GM23338 (cell line): Measurements from ENCODE around the gene NEB.

ENCODE experiments used
- CREB1 ChIP-seq: fragments of 250-450 bp; sonication (Bioruptor Pico); IDR thresholded peaks from 2 replicates; pipeline ENCODE4 v1.5.0; 2020; ENCODE audit warnings: low read depth, mild to moderate bottlenecking, moderate library complexity
- EZH2 ChIP-seq: fragments of 200-600 bp; sonication (generic); IDR thresholded peaks from one replicate; pipeline ENCODE4 v1.8.0; 2017; ENCODE audit warnings: antibody characterized with exemption, mild to moderate bottlenecking, low read depth; ENCODE audit not compliant: unreplicated experiment
- EZH2phosphoT487 ChIP-seq: fragments of 200-600 bp; sonication (generic); IDR thresholded peaks from one replicate; pipeline ENCODE4 v1.8.1; 2018; ENCODE audit warnings: antibody characterized with exemption; ENCODE audit not compliant: unreplicated experiment
- POLR2AphosphoS5 ChIP-seq: IDR thresholded peaks from 2 replicates; pipeline ENCODE4 v1.6.1; 2016; ENCODE audit warnings: antibody characterized with exemption, low read depth
- ZNF114 ChIP-seq: fragments of 250-450 bp; sonication (Bioruptor Pico); IDR thresholded peaks from 2 replicates; pipeline ENCODE4 v1.5.0; 2020; ENCODE audit warnings: mild to moderate bottlenecking, moderate library complexity
- TF ChIP-seq, protein P1 (sequence below), 2 experiments: fragments of 200-600 bp in 1 of 2; sonication (generic) in 1 of 2; conservative IDR thresholded peaks; 2 replicates each; pipeline versions ENCODE4 v1.5.1 to v1.6.1; 2016 to 2017; ENCODE audit warnings: antibody characterized with exemption in 2 of 2, low read depth in 2 of 2, mild to moderate bottlenecking in 2 of 2, moderate library complexity in 1 of 2
- TF ChIP-seq, protein P2 (sequence below): IDR thresholded peaks from one replicate; pipeline ENCODE4 v1.6.1; 2018; ENCODE audit warnings: antibody characterized with exemption; ENCODE audit not compliant: unreplicated experiment

DNA sequence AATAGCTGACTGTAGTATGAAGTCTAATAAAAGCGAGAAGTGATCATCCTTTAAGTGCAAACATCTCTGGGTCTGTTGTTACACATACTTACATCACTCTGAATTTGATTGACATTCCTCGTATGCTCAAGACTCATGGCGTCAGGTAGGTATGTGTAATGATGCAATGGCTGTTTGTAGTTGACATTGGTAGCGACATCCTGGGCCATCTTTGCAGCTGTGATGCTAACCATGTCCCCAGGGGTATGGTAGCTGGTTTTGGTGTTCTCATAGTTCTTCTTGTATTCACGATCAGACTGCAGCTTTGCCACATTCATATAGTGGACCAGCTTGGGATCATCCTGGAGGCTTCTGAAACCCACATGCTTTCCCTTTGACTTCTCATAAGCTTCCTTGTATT is 62.0 kb downstream of the NEB start:
- TF ChIP-seq, protein P1, sequence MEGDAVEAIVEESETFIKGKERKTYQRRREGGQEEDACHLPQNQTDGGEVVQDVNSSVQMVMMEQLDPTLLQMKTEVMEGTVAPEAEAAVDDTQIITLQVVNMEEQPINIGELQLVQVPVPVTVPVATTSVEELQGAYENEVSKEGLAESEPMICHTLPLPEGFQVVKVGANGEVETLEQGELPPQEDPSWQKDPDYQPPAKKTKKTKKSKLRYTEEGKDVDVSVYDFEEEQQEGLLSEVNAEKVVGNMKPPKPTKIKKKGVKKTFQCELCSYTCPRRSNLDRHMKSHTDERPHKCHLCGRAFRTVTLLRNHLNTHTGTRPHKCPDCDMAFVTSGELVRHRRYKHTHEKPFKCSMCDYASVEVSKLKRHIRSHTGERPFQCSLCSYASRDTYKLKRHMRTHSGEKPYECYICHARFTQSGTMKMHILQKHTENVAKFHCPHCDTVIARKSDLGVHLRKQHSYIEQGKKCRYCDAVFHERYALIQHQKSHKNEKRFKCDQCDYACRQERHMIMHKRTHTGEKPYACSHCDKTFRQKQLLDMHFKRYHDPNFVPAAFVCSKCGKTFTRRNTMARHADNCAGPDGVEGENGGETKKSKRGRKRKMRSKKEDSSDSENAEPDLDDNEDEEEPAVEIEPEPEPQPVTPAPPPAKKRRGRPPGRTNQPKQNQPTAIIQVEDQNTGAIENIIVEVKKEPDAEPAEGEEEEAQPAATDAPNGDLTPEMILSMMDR (conservative IDR thresholded peaks at IDR 0.05; ENCODE audit: low read depth in 2 of 2), result no peak
- no peak for TF ChIP-seq ZNF114
- no peak for TF ChIP-seq EZH2
- TF ChIP-seq POLR2AphosphoS5, result no peak
- TF ChIP-seq EZH2phosphoT487, result no peak
- no peak for TF ChIP-seq CREB1 (CRISPR knock-in tag)
- TF ChIP-seq, protein P2, sequence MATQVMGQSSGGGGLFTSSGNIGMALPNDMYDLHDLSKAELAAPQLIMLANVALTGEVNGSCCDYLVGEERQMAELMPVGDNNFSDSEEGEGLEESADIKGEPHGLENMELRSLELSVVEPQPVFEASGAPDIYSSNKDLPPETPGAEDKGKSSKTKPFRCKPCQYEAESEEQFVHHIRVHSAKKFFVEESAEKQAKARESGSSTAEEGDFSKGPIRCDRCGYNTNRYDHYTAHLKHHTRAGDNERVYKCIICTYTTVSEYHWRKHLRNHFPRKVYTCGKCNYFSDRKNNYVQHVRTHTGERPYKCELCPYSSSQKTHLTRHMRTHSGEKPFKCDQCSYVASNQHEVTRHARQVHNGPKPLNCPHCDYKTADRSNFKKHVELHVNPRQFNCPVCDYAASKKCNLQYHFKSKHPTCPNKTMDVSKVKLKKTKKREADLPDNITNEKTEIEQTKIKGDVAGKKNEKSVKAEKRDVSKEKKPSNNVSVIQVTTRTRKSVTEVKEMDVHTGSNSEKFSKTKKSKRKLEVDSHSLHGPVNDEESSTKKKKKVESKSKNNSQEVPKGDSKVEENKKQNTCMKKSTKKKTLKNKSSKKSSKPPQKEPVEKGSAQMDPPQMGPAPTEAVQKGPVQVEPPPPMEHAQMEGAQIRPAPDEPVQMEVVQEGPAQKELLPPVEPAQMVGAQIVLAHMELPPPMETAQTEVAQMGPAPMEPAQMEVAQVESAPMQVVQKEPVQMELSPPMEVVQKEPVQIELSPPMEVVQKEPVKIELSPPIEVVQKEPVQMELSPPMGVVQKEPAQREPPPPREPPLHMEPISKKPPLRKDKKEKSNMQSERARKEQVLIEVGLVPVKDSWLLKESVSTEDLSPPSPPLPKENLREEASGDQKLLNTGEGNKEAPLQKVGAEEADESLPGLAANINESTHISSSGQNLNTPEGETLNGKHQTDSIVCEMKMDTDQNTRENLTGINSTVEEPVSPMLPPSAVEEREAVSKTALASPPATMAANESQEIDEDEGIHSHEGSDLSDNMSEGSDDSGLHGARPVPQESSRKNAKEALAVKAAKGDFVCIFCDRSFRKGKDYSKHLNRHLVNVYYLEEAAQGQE, result no peak
